Measurements from ENCODE around the gene FBXO21.

DNA sequence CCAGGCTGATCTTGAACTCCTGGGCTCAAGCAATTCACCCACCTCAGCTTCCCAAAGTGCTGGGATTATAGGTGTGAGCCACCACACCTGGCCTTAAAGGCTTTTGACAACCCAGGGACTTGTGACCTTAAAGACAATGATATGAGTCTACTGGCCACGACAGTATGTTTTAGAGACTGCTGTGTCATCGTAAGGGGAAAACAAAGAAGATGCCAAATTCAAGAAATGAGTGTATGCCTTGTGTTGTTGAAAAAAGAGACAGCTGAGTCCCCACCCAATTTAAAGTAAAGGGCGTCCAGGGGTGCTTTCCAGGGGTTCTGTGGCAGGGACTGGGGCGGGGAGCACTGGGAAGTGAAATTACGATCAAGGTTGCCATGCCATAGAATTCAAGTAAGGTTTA lies 26.4 kb upstream of the FBXO21 start:
- TF ChIP-seq, protein P1, sequence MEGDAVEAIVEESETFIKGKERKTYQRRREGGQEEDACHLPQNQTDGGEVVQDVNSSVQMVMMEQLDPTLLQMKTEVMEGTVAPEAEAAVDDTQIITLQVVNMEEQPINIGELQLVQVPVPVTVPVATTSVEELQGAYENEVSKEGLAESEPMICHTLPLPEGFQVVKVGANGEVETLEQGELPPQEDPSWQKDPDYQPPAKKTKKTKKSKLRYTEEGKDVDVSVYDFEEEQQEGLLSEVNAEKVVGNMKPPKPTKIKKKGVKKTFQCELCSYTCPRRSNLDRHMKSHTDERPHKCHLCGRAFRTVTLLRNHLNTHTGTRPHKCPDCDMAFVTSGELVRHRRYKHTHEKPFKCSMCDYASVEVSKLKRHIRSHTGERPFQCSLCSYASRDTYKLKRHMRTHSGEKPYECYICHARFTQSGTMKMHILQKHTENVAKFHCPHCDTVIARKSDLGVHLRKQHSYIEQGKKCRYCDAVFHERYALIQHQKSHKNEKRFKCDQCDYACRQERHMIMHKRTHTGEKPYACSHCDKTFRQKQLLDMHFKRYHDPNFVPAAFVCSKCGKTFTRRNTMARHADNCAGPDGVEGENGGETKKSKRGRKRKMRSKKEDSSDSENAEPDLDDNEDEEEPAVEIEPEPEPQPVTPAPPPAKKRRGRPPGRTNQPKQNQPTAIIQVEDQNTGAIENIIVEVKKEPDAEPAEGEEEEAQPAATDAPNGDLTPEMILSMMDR (IDR thresholded peaks at IDR 0.05; ENCODE audit: low read length), result no peak
- TF ChIP-seq EZH2 (IDR thresholded peaks at IDR 0.05; ENCODE audit: borderline replicate concordance, low read length), result no peak
